HepG2 (cell line): ENCODE measurements around the gene PROC. TPM values are rescaled to one million over a fixed set of nuclear protein-coding genes. Genes with fewer than 3 reads are reported as not detected.

Experiments
- CREB3 ChIP-seq: sonication (generic); formaldehyde crosslinking; IDR thresholded peaks from 2 replicates; pipeline ENCODE4 v1.5.0; 2020; ENCODE audit warnings: missing genetic modification reagents
- ELF4 ChIP-seq: sonication (generic); formaldehyde crosslinking; IDR thresholded peaks from 2 replicates; pipeline ENCODE4 v1.5.0; 2020; ENCODE audit warnings: missing genetic modification reagents, mild to moderate bottlenecking, moderate library complexity, borderline replicate concordance
- ETS1 ChIP-seq: sonication (generic); formaldehyde crosslinking; IDR thresholded peaks from 2 replicates; pipeline ENCODE4 v1.4.0; 2020; ENCODE audit warnings: missing genetic modification reagents
- FOXA1 ChIP-seq, 2 experiments: fragments of 450-650 bp in 1 of 2; sonication (generic) in 1 of 2; formaldehyde crosslinking in 1 of 2; IDR thresholded peaks; 2 replicates each; pipeline versions ENCODE4 v1.4.0 to v1.6.1; 2016 to 2020; ENCODE audit warnings: missing genetic modification reagents in 1 of 2
- FOXJ3 ChIP-seq: sonication (generic); formaldehyde crosslinking; IDR thresholded peaks from 2 replicates; pipeline ENCODE4 v1.4.0; 2020; ENCODE audit warnings: missing genetic modification reagents, mild to moderate bottlenecking, borderline replicate concordance
- NCOA5 ChIP-seq: sonication (generic); formaldehyde crosslinking; IDR thresholded peaks from 2 replicates; pipeline ENCODE4 v1.4.0; 2020; ENCODE audit warnings: missing genetic modification reagents
- SMAD1 ChIP-seq: sonication (generic); formaldehyde crosslinking; IDR thresholded peaks from 2 replicates; pipeline ENCODE4 v1.4.0; 2020; ENCODE audit warnings: missing genetic modification reagents, low read depth, mild to moderate bottlenecking, borderline replicate concordance
- SUZ12 ChIP-seq: fragments of 150-350 bp; IDR thresholded peaks from 2 replicates; pipeline ENCODE4 v1.6.1; 2014; ENCODE audit warnings: low read depth, low read length
- ZNF207 ChIP-seq: fragments of 450-650 bp; IDR thresholded peaks from 2 replicates; pipeline ENCODE4 v1.6.1; 2016; ENCODE audit warnings: antibody characterized with exemption, borderline replicate concordance
- ZNF468 ChIP-seq: sonication (generic); formaldehyde crosslinking; IDR thresholded peaks from 2 replicates; pipeline ENCODE4 v1.8.0; 2022; ENCODE audit warnings: mild to moderate bottlenecking, moderate library complexity, missing genetic modification reagents
- ZNF841 ChIP-seq: sonication (generic); formaldehyde crosslinking; IDR thresholded peaks from 2 replicates; pipeline ENCODE4 v1.8.1; 2023; ENCODE audit warnings: missing genetic modification reagents, borderline replicate concordance
- polyA plus RNA-seq, 8 experiments: library from polyadenylated mRNA; depleted of rRNA in 3 of 8; stranded (reverse) in 7 of 8; unstranded in 1 of 8; fragments of >200 nt; fragmentation: Illumina TruSeq in 4 of 8; extraction: Trizol in 4 of 8; gene quantifications; 2 replicates each; pipeline versions ENCODE4 v1.2.1 to v1.2.3, GENCODE V29; 2011 to 2016; ENCODE audit warnings: low read depth in 4 of 8, missing spikeins in 1 of 8, mixed read lengths in 1 of 8; ENCODE audit not compliant: insufficient read depth in 1 of 8
- total RNA-seq, 5 experiments: library from RNA; depleted of rRNA; stranded (reverse); fragments of >200 nt; fragmentation: Illumina TruSeq; extraction: Trizol; gene quantifications; 2 replicates each; pipeline ENCODE4 v1.2.3, GENCODE V29; 2016; ENCODE audit warnings: low read depth in 1 of 5
- TF ChIP-seq, protein P1 (sequence below): sonication (generic); formaldehyde crosslinking; IDR thresholded peaks from 2 replicates; pipeline ENCODE4 v1.8.0; 2022; ENCODE audit warnings: missing genetic modification reagents, mild to moderate bottlenecking, inconsistent platforms, borderline replicate concordance
- TF ChIP-seq, protein P2 (sequence below), 2 experiments: sonication (generic) in 1 of 2; formaldehyde crosslinking in 1 of 2; IDR thresholded peaks; 2 replicates each; pipeline versions ENCODE4 v1.6.1 to v1.9.0; 2014 to 2022; ENCODE audit warnings: antibody characterized with exemption in 1 of 2, borderline replicate concordance in 1 of 2, inconsistent platforms in 1 of 2, low read depth in 1 of 2, missing genetic modification reagents in 1 of 2
- TF ChIP-seq, protein P3 (sequence below): IDR thresholded peaks from 2 replicates; pipeline ENCODE4 v1.6.1; 2018; ENCODE audit warnings: missing genetic modification reagents, mild to moderate bottlenecking, missing compliant biosample characterization

The PROC gene
- total and polyA plus RNA-seq, 2 of the 13 experiments (the other 11 are each of a cell fraction or from before 2014, with no cell fraction given): 134 to 185 TPM

GRCh38 chr2:127437781-127438726 lies 19.8 kb downstream of the PROC start (continued):
- peak; percentile 83; the same call in 1 of the 2 replicates for TF ChIP-seq CREB3
- TF ChIP-seq ELF4: no peak
- TF ChIP-seq, protein P1, sequence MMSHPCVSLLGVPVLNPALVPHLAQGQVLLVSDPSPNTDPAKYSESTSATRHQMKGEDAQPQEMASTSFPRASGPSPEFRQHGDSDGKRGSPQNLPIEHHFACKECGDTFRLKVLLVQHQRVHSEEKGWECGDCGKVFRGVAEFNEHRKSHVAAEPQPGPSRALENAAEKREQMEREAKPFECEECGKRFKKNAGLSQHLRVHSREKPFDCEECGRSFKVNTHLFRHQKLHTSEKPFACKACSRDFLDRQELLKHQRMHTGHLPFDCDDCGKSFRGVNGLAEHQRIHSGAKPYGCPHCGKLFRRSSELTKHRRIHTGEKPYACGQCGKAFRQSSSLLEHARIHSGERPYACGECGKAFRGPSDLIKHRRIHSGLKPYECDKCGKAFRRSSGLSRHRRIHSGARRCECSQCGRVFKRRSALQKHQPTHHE (CRISPR knock-in tag): peak; percentile 65; the same call in 1 of the 2 replicates
- no peak for TF ChIP-seq NCOA5 (CRISPR knock-in tag)
- peak; percentile 35; the same call in 1 of the 2 replicates for TF ChIP-seq FOXA1 (IDR thresholded peaks at IDR 0.05)
- peak; percentile 93 for TF ChIP-seq FOXA1 (CRISPR knock-in tag; IDR thresholded peaks at IDR 0.05)
- peak; percentile 91; the same call in 1 of the 2 replicates for TF ChIP-seq FOXJ3
- no peak for TF ChIP-seq ETS1 (CRISPR knock-in tag)
- TF ChIP-seq, protein P2, sequence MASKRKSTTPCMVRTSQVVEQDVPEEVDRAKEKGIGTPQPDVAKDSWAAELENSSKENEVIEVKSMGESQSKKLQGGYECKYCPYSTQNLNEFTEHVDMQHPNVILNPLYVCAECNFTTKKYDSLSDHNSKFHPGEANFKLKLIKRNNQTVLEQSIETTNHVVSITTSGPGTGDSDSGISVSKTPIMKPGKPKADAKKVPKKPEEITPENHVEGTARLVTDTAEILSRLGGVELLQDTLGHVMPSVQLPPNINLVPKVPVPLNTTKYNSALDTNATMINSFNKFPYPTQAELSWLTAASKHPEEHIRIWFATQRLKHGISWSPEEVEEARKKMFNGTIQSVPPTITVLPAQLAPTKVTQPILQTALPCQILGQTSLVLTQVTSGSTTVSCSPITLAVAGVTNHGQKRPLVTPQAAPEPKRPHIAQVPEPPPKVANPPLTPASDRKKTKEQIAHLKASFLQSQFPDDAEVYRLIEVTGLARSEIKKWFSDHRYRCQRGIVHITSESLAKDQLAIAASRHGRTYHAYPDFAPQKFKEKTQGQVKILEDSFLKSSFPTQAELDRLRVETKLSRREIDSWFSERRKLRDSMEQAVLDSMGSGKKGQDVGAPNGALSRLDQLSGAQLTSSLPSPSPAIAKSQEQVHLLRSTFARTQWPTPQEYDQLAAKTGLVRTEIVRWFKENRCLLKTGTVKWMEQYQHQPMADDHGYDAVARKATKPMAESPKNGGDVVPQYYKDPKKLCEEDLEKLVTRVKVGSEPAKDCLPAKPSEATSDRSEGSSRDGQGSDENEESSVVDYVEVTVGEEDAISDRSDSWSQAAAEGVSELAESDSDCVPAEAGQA (IDR thresholded peaks at IDR 0.05; ENCODE audit: low read depth): peak; percentile 40; the same call in 1 of the 2 replicates
- TF ChIP-seq, protein P2 (CRISPR knock-in tag; IDR thresholded peaks at IDR 0.05; ENCODE audit: borderline replicate concordance): no peak
- no peak for TF ChIP-seq ZNF841 (CRISPR knock-in tag)
- TF ChIP-seq ZNF468 (CRISPR knock-in tag): no peak
- no peak for TF ChIP-seq ZNF207
- peak; percentile 95; the same call in 1 of the 2 replicates for TF ChIP-seq SMAD1 (CRISPR knock-in tag)
- TF ChIP-seq, protein P3, sequence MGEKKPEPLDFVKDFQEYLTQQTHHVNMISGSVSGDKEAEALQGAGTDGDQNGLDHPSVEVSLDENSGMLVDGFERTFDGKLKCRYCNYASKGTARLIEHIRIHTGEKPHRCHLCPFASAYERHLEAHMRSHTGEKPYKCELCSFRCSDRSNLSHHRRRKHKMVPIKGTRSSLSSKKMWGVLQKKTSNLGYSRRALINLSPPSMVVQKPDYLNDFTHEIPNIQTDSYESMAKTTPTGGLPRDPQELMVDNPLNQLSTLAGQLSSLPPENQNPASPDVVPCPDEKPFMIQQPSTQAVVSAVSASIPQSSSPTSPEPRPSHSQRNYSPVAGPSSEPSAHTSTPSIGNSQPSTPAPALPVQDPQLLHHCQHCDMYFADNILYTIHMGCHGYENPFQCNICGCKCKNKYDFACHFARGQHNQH: peak; percentile 98
- TF ChIP-seq SUZ12: no peak; the same call in 1 of the 2 replicates
